ACC112 (cell line): Measurements from ENCODE around the gene SLC4A7.

Source experiments
- H2AFZ ChIP-seq: fragments of 200-600 bp; sonication (generic); one replicate; pipeline ENCODE4 v1.6.0; 2017; ENCODE audit warnings: antibody characterized with exemption, low read length; ENCODE audit not compliant: unreplicated experiment
- H3K27ac ChIP-seq: fragments of 200-600 bp; sonication (generic); 2 replicates; pipeline ENCODE4 v1.5.1; 2014; ENCODE audit warnings: low read depth, mild to moderate bottlenecking, antibody characterized with exemption, low read length, moderate library complexity
- H3K27me3 ChIP-seq: fragments of 200-600 bp; sonication (generic); 2 replicates; pipeline ENCODE4 v1.6.1; 2014; ENCODE audit warnings: mild to moderate bottlenecking, antibody characterized with exemption, low read length, moderate library complexity, mixed read lengths; ENCODE audit not compliant: insufficient read depth
- H3K36me3 ChIP-seq: fragments of 200-600 bp; sonication (generic); 2 replicates; pipeline ENCODE4 v1.6.1; 2016; ENCODE audit warnings: mild to moderate bottlenecking, antibody characterized with exemption, low read length, moderate library complexity, mixed read lengths; ENCODE audit not compliant: insufficient read depth
- H3K4me1 ChIP-seq: fragments of 200-600 bp; sonication (generic); one replicate; pipeline ENCODE4 v1.6.1; 2016; ENCODE audit warnings: low read length, mixed read lengths; ENCODE audit not compliant: insufficient read depth, unreplicated experiment, control insufficient read depth
- H3K4me3 ChIP-seq: fragments of 200-600 bp; sonication (generic); 2 replicates; pipeline ENCODE4 v1.5.1; 2014; ENCODE audit warnings: mild to moderate bottlenecking, low read depth, low read length
- H3K79me2 ChIP-seq: fragments of 200-600 bp; sonication (generic); one replicate; pipeline ENCODE4 v1.6.0; 2016; ENCODE audit warnings: low read length; ENCODE audit not compliant: control insufficient read depth, unreplicated experiment, insufficient read depth

Gene SLC4A7

DNA sequence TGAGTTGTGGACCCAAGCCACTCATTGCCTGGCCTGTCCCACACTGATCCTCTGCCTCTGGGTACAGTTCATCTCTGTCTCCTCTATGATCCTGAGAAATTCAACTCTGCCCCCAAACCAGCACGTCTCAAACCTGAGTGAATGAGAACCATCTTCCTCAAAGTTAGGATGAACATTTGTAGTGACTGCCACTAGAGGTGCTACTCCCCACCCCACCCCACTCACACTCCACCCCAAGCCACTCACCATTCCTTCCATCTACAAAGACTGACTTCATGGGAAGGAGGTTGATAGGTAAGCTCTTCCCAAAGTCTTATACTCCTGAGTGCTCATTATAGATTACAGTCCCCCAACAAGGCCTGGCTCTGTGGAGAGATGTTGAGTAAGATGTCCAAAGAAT, 158.8 kb downstream of the SLC4A7 start:
- peaks cover 6% of the 10 kb centered on the region; the same call in 1 of the 2 replicates for H3K36me3 ChIP-seq
- H3K4me1 ChIP-seq, result peaks cover 28% of the 10 kb centered on the region
- no peaks in the 10 kb centered on the region for H3K27me3 ChIP-seq
- H3K4me3 ChIP-seq, result no peak overlapping the region
- no peaks in the 10 kb centered on the region for H3K79me2 ChIP-seq
- no peak overlapping the region for H2AFZ ChIP-seq
- H3K27ac ChIP-seq, result peak overlapping the region; percentile 67; the same call in 1 of the 2 replicates

GRCh38 chr3:27324686-27325085, 159.5 kb downstream of the SLC4A7 start:
- Histone ChIP-seq H3K36me3 (peaks cover 5% of the 10 kb centered on the region; the same call in 1 of the 2 replicates), H2AFZ (no peak overlapping the region), H3K27me3 (no peaks in the 10 kb centered on the region), H3K4me1 (peaks cover 28% of the 10 kb centered on the region), H3K4me3 (no peak overlapping the region), H3K27ac (no peak overlapping the region), H3K79me2 (no peaks in the 10 kb centered on the region)

DNA sequence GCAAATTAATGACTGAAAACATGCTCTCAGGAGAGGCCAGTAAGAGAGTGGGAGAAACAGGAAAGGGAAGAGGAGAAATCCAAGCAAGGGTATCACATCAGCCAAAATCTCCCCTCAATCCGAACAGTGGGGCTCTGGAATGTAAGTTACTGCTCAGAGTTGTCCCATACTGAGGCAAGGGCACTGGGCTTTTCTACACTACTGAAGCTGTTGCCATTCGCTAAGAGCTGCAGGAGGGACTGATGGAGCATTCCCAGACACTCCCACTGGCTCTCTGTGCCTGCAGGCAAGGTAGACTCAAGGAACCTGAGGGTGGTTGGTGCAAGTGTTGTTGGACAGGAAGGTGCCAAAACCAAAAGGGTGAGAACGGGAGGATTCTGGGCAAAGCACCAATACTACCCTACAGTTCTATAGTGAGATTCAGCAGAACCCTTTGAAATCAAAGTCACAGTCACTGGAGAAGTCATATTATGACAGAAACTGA, 161.1 kb downstream of the SLC4A7 start:
- Histone ChIP-seq H3K4me1 (peaks cover 28% of the 10 kb centered on the region), H3K27ac (no peak overlapping the region), H3K4me3 (no peak overlapping the region), H3K36me3 (no peaks in the 10 kb centered on the region), H3K27me3 (no peaks in the 10 kb centered on the region), H2AFZ (no peak overlapping the region), H3K79me2 (no peaks in the 10 kb centered on the region)
